Colonic mucosa (tissue), 4 donors: ENCODE measurements around the gene SHMT2. TPM values are rescaled to one million over a fixed set of nuclear protein-coding genes. Genes with fewer than 3 reads are reported as not detected.
A peak's percentile ranks its signal among the peaks of the same experiment; 100 is the strongest.

Source experiments
- DNase-seq: peaks from one replicate; pipeline ENCODE4 v3.0.0-alpha.2; 2020
- H3K27ac ChIP-seq: fragments of 200-600 bp; one replicate; pipeline ENCODE4 v1.8.0; 2021
- H3K27me3 ChIP-seq: fragments of 200-600 bp; one replicate; pipeline ENCODE4 v1.8.0; 2021
- H3K36me3 ChIP-seq: fragments of 200-600 bp; one replicate; pipeline ENCODE4 v1.8.0; 2021
- H3K4me1 ChIP-seq: fragments of 200-600 bp; one replicate; pipeline ENCODE4 v1.8.0; 2021; ENCODE audit warnings: mild to moderate bottlenecking
- H3K4me3 ChIP-seq: fragments of 200-600 bp; one replicate; pipeline ENCODE4 v1.8.0; 2021
- H3K9ac ChIP-seq, 2 donors: one replicate each; pipeline ENCODE4 v1.7.0; 2013; ENCODE audit warnings: control low read depth in 2 of 2, low read depth in 2 of 2, low read length in 2 of 2
- H3K9me3 ChIP-seq: fragments of 200-600 bp; one replicate; pipeline ENCODE4 v1.8.0; 2021
- intact Hi-C: fragments of 100-400 bp; cut with DNase I; formaldehyde crosslinking; loops from one replicate; pipeline ENCODE4 v1.14.1; 2022
- total RNA-seq, 2 donors: library from RNA; stranded (reverse); fragmentation: NEBNext Ultra II Directional in 1 of 2; extraction: Animal tissue kit (Norgen Biotek cat#: 25700) in 1 of 2; gene quantifications; one replicate each; pipeline ENCODE4 v1.2.1, GENCODE V29; 2021
- TF ChIP-seq, protein P1 (sequence below): fragments of 200-600 bp; IDR thresholded peaks from one replicate; pipeline ENCODE4 v1.8.0; 2022; ENCODE audit warnings: antibody characterized with exemption, mild to moderate bottlenecking
- donor health status: healthy.
- donor health status: DM: no; HTN: no; CAD: no.
- donor health status: DM: no; HTN: no; CAD: no.

Gene SHMT2
- total RNA-seq, 2 donors from 2014 or later = 69.4 to 160 TPM

DNA sequence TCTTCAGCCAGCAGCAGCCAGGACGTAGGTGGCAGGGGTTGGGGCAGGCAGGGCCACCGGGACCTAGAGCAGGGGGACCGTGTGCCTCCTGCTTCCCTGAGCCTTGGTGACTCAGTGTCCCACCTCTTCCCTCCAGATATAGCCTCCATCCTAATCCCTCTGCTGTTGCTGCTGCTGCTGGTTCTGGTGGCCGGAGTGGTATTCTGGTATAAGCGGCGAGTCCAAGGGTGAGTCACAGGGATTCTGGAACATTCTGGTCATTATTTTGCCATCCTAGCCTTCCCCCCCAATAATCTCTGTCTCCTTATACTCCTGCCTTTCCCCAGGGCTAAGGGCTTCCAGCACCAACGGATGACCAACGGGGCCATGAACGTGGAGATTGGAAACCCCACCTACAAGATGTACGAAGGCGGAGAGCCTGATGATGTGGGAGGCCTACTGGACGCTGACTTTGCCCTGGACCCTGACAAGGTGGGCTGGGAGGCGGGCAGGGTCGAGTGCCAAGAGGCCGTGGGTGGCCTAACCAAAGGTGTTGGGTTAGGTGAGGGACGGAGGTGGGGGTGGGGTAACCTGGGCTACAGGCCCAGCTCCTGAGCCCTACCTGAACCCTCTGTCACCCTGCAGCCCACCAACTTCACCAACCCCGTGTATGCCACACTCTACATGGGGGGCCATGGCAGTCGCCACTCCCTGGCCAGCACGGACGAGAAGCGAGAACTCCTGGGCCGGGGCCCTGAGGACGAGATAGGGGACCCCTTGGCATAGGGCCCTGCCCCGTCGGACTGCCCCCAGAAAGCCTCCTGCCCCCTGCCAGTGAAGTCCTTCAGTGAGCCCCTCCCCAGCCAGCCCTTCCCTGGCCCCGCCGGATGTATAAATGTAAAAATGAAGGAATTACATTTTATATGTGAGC lies 17.5 kb upstream of the SHMT2 start:
- Histone ChIP-seq H3K27ac (no peak overlapping the region), H3K9ac (peak overlapping the region in 1 of 2 donors; percentile 32), H3K36me3 (no peaks in the 10 kb centered on the region), H3K9me3 (no peaks in the 10 kb centered on the region), H3K27me3 (peaks cover 26% of the 10 kb centered on the region), H3K4me1 (peaks cover 10% of the 10 kb centered on the region), H3K4me3 (no peak overlapping the region)
- intact Hi-C loops = loop anchor here (2.0 kb wide), 1 partner anchor 27 kb away; no protein-coding TSS in a partner anchor
- no peak for DNase-seq
- TF ChIP-seq, protein P1, sequence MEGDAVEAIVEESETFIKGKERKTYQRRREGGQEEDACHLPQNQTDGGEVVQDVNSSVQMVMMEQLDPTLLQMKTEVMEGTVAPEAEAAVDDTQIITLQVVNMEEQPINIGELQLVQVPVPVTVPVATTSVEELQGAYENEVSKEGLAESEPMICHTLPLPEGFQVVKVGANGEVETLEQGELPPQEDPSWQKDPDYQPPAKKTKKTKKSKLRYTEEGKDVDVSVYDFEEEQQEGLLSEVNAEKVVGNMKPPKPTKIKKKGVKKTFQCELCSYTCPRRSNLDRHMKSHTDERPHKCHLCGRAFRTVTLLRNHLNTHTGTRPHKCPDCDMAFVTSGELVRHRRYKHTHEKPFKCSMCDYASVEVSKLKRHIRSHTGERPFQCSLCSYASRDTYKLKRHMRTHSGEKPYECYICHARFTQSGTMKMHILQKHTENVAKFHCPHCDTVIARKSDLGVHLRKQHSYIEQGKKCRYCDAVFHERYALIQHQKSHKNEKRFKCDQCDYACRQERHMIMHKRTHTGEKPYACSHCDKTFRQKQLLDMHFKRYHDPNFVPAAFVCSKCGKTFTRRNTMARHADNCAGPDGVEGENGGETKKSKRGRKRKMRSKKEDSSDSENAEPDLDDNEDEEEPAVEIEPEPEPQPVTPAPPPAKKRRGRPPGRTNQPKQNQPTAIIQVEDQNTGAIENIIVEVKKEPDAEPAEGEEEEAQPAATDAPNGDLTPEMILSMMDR = no peak

DNA sequence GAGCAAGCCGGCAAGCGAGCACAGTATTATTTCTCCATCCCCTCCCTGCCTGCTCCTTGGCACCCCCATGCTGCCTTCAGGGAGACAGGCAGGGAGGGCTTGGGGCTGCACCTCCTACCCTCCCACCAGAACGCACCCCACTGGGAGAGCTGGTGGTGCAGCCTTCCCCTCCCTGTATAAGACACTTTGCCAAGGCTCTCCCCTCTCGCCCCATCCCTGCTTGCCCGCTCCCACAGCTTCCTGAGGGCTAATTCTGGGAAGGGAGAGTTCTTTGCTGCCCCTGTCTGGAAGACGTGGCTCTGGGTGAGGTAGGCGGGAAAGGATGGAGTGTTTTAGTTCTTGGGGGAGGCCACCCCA lies 16.8 kb upstream of the SHMT2 start:
- Histone ChIP-seq H3K27me3 (peaks cover 32% of the 10 kb centered on the region), H3K27ac (no peak overlapping the region), H3K4me3 (no peak overlapping the region), H3K36me3 (no peaks in the 10 kb centered on the region), H3K9me3 (no peaks in the 10 kb centered on the region), H3K9ac (peak overlapping the region in 1 of 2 donors; percentile 32), H3K4me1 (peaks cover 15% of the 10 kb centered on the region)
- intact Hi-C loops = loop anchor here (2.0 kb wide), 1 partner anchor 26 kb away; no protein-coding TSS in a partner anchor
- TF ChIP-seq, protein P1 = no peak
- DNase-seq = no peak

DNA sequence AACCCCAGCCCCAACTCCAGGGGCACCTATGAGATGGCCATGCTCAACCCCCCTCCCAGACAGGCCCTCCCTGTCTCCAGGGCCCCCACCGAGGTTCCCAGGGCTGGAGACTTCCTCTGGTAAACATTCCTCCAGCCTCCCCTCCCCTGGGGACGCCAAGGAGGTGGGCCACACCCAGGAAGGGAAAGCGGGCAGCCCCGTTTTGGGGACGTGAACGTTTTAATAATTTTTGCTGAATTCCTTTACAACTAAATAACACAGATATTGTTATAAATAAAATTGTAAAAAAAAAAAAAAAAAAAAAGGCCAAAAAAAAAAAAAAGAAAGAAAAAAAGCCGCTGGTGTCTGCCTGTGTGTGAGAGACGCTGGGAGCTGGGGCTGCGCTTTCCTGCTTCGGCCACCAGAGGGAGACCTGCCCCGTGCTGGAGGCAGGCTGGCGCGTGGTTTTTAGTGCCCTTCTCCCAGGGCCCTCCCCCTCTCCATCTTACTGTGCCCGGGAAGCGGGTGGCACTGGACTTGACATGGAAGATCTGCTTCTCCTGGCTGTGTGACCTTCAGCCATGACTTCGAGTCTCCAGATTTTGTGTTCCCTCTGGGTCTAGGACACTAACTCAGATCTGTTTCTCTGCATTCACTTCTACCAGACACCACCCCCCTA lies 16.3 kb upstream of the SHMT2 start:
- Histone ChIP-seq H3K4me3 (no peak overlapping the region), H3K9me3 (no peaks in the 10 kb centered on the region), H3K27ac (no peak overlapping the region), H3K36me3 (no peaks in the 10 kb centered on the region), H3K9ac (peak overlapping the region in 1 of 2 donors; percentile 32), H3K4me1 (peaks cover 15% of the 10 kb centered on the region), H3K27me3 (peaks cover 37% of the 10 kb centered on the region)
- TF ChIP-seq, protein P1 = peak; percentile 97
- intact Hi-C loops = loop anchor here (2.0 kb wide), 1 partner anchor 26 kb away; no protein-coding TSS in a partner anchor
- peak; percentile 88 for DNase-seq

DNA sequence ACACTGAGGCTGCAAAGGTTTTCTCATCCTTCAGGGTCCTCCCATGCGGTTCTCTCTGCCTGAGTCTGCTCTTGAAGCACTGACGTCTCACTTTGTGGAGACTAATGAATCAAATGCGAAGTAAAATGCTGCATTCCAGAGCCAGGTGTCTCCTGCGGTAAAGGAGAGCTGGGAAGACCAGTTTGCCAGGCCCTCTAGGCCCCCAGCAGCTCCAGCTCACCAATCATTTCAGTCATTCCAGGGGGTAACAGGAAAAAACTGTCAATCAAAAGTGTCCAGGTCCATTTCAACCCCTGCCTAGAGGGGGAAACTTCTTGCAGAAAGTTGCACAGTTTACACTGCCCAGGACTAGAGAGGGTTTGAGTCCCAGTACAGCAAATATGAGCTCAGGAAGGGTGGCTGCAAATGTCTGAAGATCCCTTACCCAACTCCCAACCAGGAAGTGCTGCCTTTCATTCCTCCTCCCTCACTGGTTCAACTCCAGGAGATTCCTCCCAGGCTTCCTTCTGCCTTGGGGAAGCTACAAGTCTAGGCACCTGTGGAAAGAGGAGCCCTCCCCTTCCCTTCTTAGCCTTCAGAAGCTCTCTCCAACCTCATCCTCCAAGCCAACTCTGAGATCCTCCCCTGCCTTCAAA lies 15.6 kb upstream of the SHMT2 start:
- no peak for DNase-seq
- peaks cover 15% of the 10 kb centered on the region for H3K4me1 ChIP-seq
- H3K36me3 ChIP-seq = no peaks in the 10 kb centered on the region
- intact Hi-C loops = loop anchor here (2.0 kb wide), 1 partner anchor 25 kb away; no protein-coding TSS in a partner anchor
- H3K9ac ChIP-seq = no peak overlapping the region
- no peak overlapping the region for H3K27ac ChIP-seq
- H3K9me3 ChIP-seq = no peaks in the 10 kb centered on the region
- TF ChIP-seq, protein P1 = no peak
- H3K4me3 ChIP-seq = no peak overlapping the region
- H3K27me3 ChIP-seq = peaks cover 44% of the 10 kb centered on the region

DNA sequence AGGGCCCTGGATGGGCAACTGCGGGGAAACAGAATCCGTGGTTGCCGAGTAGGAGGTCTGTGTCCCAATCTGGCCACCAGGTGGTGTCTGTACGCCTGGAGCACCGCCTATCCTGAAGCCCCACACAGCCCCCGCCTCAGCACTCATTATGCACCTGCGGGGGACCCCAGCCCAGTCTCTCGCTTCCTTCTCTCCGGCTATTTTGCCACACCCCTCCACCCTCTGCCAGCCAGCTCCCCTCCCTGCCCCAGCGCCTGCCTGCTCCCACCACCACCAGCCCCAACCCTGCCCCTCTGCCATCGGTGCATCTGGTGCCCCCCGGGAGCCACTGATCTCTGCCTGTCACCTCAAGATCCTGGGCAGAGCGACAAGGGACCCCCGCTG lies 15.1 kb upstream of the SHMT2 start:
- intact Hi-C loops = no loop called here
- H3K9ac ChIP-seq = no peak overlapping the region
- no peaks in the 10 kb centered on the region for H3K9me3 ChIP-seq
- DNase-seq = peak; percentile 70
- H3K27ac ChIP-seq = no peak overlapping the region
- peaks cover 15% of the 10 kb centered on the region for H3K4me1 ChIP-seq
- no peaks in the 10 kb centered on the region for H3K36me3 ChIP-seq
- peaks cover 49% of the 10 kb centered on the region for H3K27me3 ChIP-seq
- TF ChIP-seq, protein P1 = peak; percentile 58
- no peak overlapping the region for H3K4me3 ChIP-seq
